ENCODE data around the gene CDC42EP2.
"Not testable (repeated sequence)": the region's sequence is repeated elsewhere in the genome, so short reads cannot be mapped to it uniquely, and the experiment has no call there.

The CDC42EP2 gene

GRCh38 chr11:65321828-65322485 lies 7.3 kb downstream of the CDC42EP2 start:
- no peaks in the 10 kb centered on the region for H3K4me1 Mint-ChIP-seq (ENCODE audit: low read depth)
- H3K27ac Mint-ChIP-seq = no peak overlapping the region
- no peaks in the 10 kb centered on the region for H3K36me3 Mint-ChIP-seq (ENCODE audit: low read depth)
- H3K27me3 Mint-ChIP-seq (ENCODE audit: low read depth) = no peaks in the 10 kb centered on the region
- no peaks in the 10 kb centered on the region for H3K9me3 Mint-ChIP-seq
- H3K4me3 Mint-ChIP-seq = no peak overlapping the region

- Mint-ChIP-seq H3K4me1 (ENCODE audit: low read depth) (no peaks in the 10 kb centered on the region), H3K27me3 (ENCODE audit: low read depth) (peaks cover 3% of the 10 kb centered on the region), H3K4me3 (no peak overlapping the region), H3K36me3 (ENCODE audit: low read depth) (no peaks in the 10 kb centered on the region), H3K9me3 (no peaks in the 10 kb centered on the region), H3K27ac (no peak overlapping the region)
Measured at GRCh38 chr11:65323813-65324212, 9.1 kb downstream of the CDC42EP2 start.

GRCh38 chr11:65325435-65325834 lies 10.8 kb downstream of the CDC42EP2 start:
- Mint-ChIP-seq H3K9me3 (no peaks in the 10 kb centered on the region), H3K4me3 (no peak overlapping the region), H3K27me3 (ENCODE audit: low read depth) (peaks cover 3% of the 10 kb centered on the region), H3K27ac (no peak overlapping the region), H3K4me1 (ENCODE audit: low read depth) (peaks cover 5% of the 10 kb centered on the region), H3K36me3 (ENCODE audit: low read depth) (no peaks in the 10 kb centered on the region)

GRCh38 chr11:65327021-65327420 lies 12.4 kb downstream of the CDC42EP2 start:
- Mint-ChIP-seq H3K27ac (no peak overlapping the region), H3K36me3 (ENCODE audit: low read depth) (no peaks in the 10 kb centered on the region), H3K4me1 (ENCODE audit: low read depth) (peaks cover 5% of the 10 kb centered on the region), H3K27me3 (ENCODE audit: low read depth) (peaks cover 3% of the 10 kb centered on the region), H3K9me3 (no peaks in the 10 kb centered on the region), H3K4me3 (no peak overlapping the region)

GRCh38 chr11:65329478-65329877 lies 14.8 kb downstream of the CDC42EP2 start:
- Mint-ChIP-seq H3K36me3 (ENCODE audit: low read depth) (peaks cover 1% of the 10 kb centered on the region), H3K4me3 (no peak overlapping the region), H3K4me1 (ENCODE audit: low read depth) (peaks cover 7% of the 10 kb centered on the region), H3K9me3 (no peaks in the 10 kb centered on the region), H3K27ac (no peak overlapping the region), H3K27me3 (ENCODE audit: low read depth) (peaks cover 3% of the 10 kb centered on the region)

GRCh38 chr11:65329944-65330403 lies 15.3 kb downstream of the CDC42EP2 start:
- peaks cover 1% of the 10 kb centered on the region for H3K36me3 Mint-ChIP-seq (ENCODE audit: low read depth)
- H3K4me3 Mint-ChIP-seq = no peak overlapping the region
- peaks cover 9% of the 10 kb centered on the region for H3K4me1 Mint-ChIP-seq (ENCODE audit: low read depth)
- peaks cover 3% of the 10 kb centered on the region for H3K27me3 Mint-ChIP-seq (ENCODE audit: low read depth)
- no peaks in the 10 kb centered on the region for H3K9me3 Mint-ChIP-seq
- H3K27ac Mint-ChIP-seq = no peak overlapping the region

GRCh38 chr11:65330544-65330943 lies 15.9 kb downstream of the CDC42EP2 start:
- peaks cover 3% of the 10 kb centered on the region for H3K36me3 Mint-ChIP-seq (ENCODE audit: low read depth)
- H3K27ac Mint-ChIP-seq = no peak overlapping the region
- H3K27me3 Mint-ChIP-seq (ENCODE audit: low read depth) = peaks cover 3% of the 10 kb centered on the region
- no peaks in the 10 kb centered on the region for H3K9me3 Mint-ChIP-seq
- H3K4me1 Mint-ChIP-seq (ENCODE audit: low read depth) = peaks cover 15% of the 10 kb centered on the region
- H3K4me3 Mint-ChIP-seq = no peak overlapping the region

- H3K36me3 Mint-ChIP-seq (ENCODE audit: low read depth); H3K4me3 Mint-ChIP-seq; H3K27ac Mint-ChIP-seq; H3K9me3 Mint-ChIP-seq; H3K27me3 Mint-ChIP-seq (ENCODE audit: low read depth): not testable (repeated sequence)
- peaks cover 16% of the 10 kb centered on the region for H3K4me1 Mint-ChIP-seq (ENCODE audit: low read depth)
Measured at GRCh38 chr11:65332591-65332990, 17.9 kb downstream of the CDC42EP2 start.

- Mint-ChIP-seq H3K27me3 (ENCODE audit: low read depth) (no peaks in the 10 kb centered on the region), H3K9me3 (no peaks in the 10 kb centered on the region), H3K4me1 (ENCODE audit: low read depth) (peaks cover 24% of the 10 kb centered on the region), H3K36me3 (ENCODE audit: low read depth) (peaks cover 10% of the 10 kb centered on the region), H3K4me3 (peak overlapping the region; percentile 84), H3K27ac (peak overlapping the region; percentile 70)
Measured at GRCh38 chr11:65334696-65335295, 20.1 kb downstream of the CDC42EP2 start.

GRCh38 chr11:65338676-65339075 lies 24.0 kb downstream of the CDC42EP2 start:
- Mint-ChIP-seq H3K4me1 (ENCODE audit: low read depth) (peaks cover 24% of the 10 kb centered on the region), H3K27me3 (ENCODE audit: low read depth) (no peaks in the 10 kb centered on the region), H3K9me3 (no peaks in the 10 kb centered on the region), H3K36me3 (ENCODE audit: low read depth) (peaks cover 33% of the 10 kb centered on the region), H3K27ac (no peak overlapping the region), H3K4me3 (no peak overlapping the region)

- Mint-ChIP-seq H3K36me3 (ENCODE audit: low read depth) (peaks cover 43% of the 10 kb centered on the region), H3K4me3 (no peak overlapping the region), H3K9me3 (no peaks in the 10 kb centered on the region), H3K27ac (no peak overlapping the region), H3K4me1 (ENCODE audit: low read depth) (peaks cover 21% of the 10 kb centered on the region), H3K27me3 (ENCODE audit: low read depth) (no peaks in the 10 kb centered on the region)
Measured at GRCh38 chr11:65340226-65340625, 25.6 kb downstream of the CDC42EP2 start.

- no peaks in the 10 kb centered on the region for H3K27me3 Mint-ChIP-seq (ENCODE audit: low read depth)
- no peak overlapping the region for H3K27ac Mint-ChIP-seq
- H3K4me1 Mint-ChIP-seq (ENCODE audit: low read depth) = peaks cover 17% of the 10 kb centered on the region
- no peak overlapping the region for H3K4me3 Mint-ChIP-seq
- H3K9me3 Mint-ChIP-seq = no peaks in the 10 kb centered on the region
- H3K36me3 Mint-ChIP-seq (ENCODE audit: low read depth) = peaks cover 53% of the 10 kb centered on the region
Measured at GRCh38 chr11:65341856-65342255, 27.2 kb downstream of the CDC42EP2 start.

GRCh38 chr11:65351511-65351910 lies 36.8 kb downstream of the CDC42EP2 start:
- Mint-ChIP-seq H3K27ac (no peak overlapping the region), H3K27me3 (ENCODE audit: low read depth) (peaks cover 9% of the 10 kb centered on the region), H3K9me3 (no peaks in the 10 kb centered on the region), H3K4me3 (no peak overlapping the region), H3K4me1 (ENCODE audit: low read depth) (peaks cover 16% of the 10 kb centered on the region), H3K36me3 (ENCODE audit: low read depth) (peaks cover 23% of the 10 kb centered on the region)

- Mint-ChIP-seq H3K4me1 (ENCODE audit: low read depth) (peaks cover 16% of the 10 kb centered on the region), H3K9me3 (no peaks in the 10 kb centered on the region), H3K27ac (no peak overlapping the region), H3K4me3 (no peak overlapping the region), H3K36me3 (ENCODE audit: low read depth) (peaks cover 21% of the 10 kb centered on the region), H3K27me3 (ENCODE audit: low read depth) (peaks cover 17% of the 10 kb centered on the region)
Measured at GRCh38 chr11:65352783-65353182, 38.1 kb downstream of the CDC42EP2 start.

- Mint-ChIP-seq H3K27me3 (ENCODE audit: low read depth) (peaks cover 17% of the 10 kb centered on the region), H3K36me3 (ENCODE audit: low read depth) (peaks cover 19% of the 10 kb centered on the region), H3K9me3 (no peaks in the 10 kb centered on the region), H3K27ac (no peak overlapping the region), H3K4me3 (peak overlapping the region; percentile 66), H3K4me1 (ENCODE audit: low read depth) (peaks cover 16% of the 10 kb centered on the region)
Measured at GRCh38 chr11:65353376-65353775, 38.7 kb downstream of the CDC42EP2 start.

Data from T-helper 1 cell treated with Interleukin-12 subunit alpha and Interleukin-12 subunit beta and Interleukin-4 antibody, amounts not matched to agents 30 μg/mL and 1 μg/mL, for 36 hours (primary cell).